Measurements from ENCODE around the gene C9orf50. TPM values are rescaled to one million over a fixed set of nuclear protein-coding genes. Genes with fewer than 3 reads are reported as not detected.

Gene C9orf50
- total RNA-seq, 3 donors from 2014 or later: not detected

- Histone ChIP-seq H3K4me3 (peak within 1 kb of the TSS; percentile 86), H3K4me1 (ENCODE audit: low read depth) (peaks cover 13% of the 10 kb centered on the region), H3K9me3 (no peaks in the 10 kb centered on the region), H3K36me3 (ENCODE audit: low read depth) (no peaks in the 10 kb centered on the region)
- intact Hi-C loops (cut with DNase I, micrococcal nuclease): no loop called here
- peak; percentile 99 for TF ChIP-seq CTCF (IDR thresholded peaks at IDR 0.05)
- peak; percentile 96 for ATAC-seq
- DNase-seq: peak; percentile 97 to 99 (median 98)
These were observed 21.1 kb upstream of the C9orf50 start, which contains the start of gene ASB6 for GRCh38 chr9:129641750-129642585. ASB6 (minus strand) TSS chr9:129642151; CDS start chr9:129641999, 152 bp downstream.

- no peaks in the 10 kb centered on the region for H3K9me3 ChIP-seq
- peak overlapping the region; percentile 86 for H3K4me3 ChIP-seq
- peaks cover 13% of the 10 kb centered on the region for H3K4me1 ChIP-seq (ENCODE audit: low read depth)
- peak; percentile 19 for ATAC-seq
- no peak for DNase-seq
- no peak for TF ChIP-seq CTCF (IDR thresholded peaks at IDR 0.05)
- intact Hi-C loops (cut with DNase I, micrococcal nuclease): no loop called here
- H3K36me3 ChIP-seq (ENCODE audit: low read depth): no peaks in the 10 kb centered on the region
These were observed 20.2 kb upstream of the C9orf50 start for GRCh38 chr9:129640871-129641749.

- Histone ChIP-seq H3K4me3 (no peak overlapping the region), H3K4me1 (ENCODE audit: low read depth) (peaks cover 13% of the 10 kb centered on the region), H3K9me3 (no peaks in the 10 kb centered on the region), H3K36me3 (ENCODE audit: low read depth) (no peaks in the 10 kb centered on the region)
- no peak for DNase-seq
- no peak for TF ChIP-seq CTCF (IDR thresholded peaks at IDR 0.05)
- intact Hi-C loops (cut with DNase I, micrococcal nuclease): no loop called here
- no peak for ATAC-seq
These were observed 19.4 kb upstream of the C9orf50 start for GRCh38 chr9:129640086-129640870.

GRCh38 chr9:129639756-129640085 lies 18.8 kb upstream of the C9orf50 start:
- no peak overlapping the region for H3K4me3 ChIP-seq
- peaks cover 13% of the 10 kb centered on the region for H3K4me1 ChIP-seq (ENCODE audit: low read depth)
- no peak for DNase-seq
- no peaks in the 10 kb centered on the region for H3K9me3 ChIP-seq
- no peak for TF ChIP-seq CTCF (IDR thresholded peaks at IDR 0.05)
- no peak for ATAC-seq
- intact Hi-C loops (cut with DNase I, micrococcal nuclease): no loop called here
- H3K36me3 ChIP-seq (ENCODE audit: low read depth): no peaks in the 10 kb centered on the region

GRCh38 chr9:129639034-129639630 lies 18.2 kb upstream of the C9orf50 start:
- H3K4me1 ChIP-seq (ENCODE audit: low read depth): peaks cover 13% of the 10 kb centered on the region
- ATAC-seq (no peak), DNase-seq (no peak)
- no peak overlapping the region for H3K4me3 ChIP-seq
- H3K36me3 ChIP-seq (ENCODE audit: low read depth): no peaks in the 10 kb centered on the region
- intact Hi-C loops (cut with DNase I, micrococcal nuclease): no loop called here
- no peaks in the 10 kb centered on the region for H3K9me3 ChIP-seq
- no peak for TF ChIP-seq CTCF (IDR thresholded peaks at IDR 0.05)

Measured in mucosa of descending colon (tissue), 3 donors.